ENCODE data around the gene KIAA0232. TPM values are rescaled to one million over a fixed set of nuclear protein-coding genes. Genes with fewer than 3 reads are reported as not detected.

KIAA0232 gene
- total RNA-seq, 1 experiment from 2014 or later, result 28.5 TPM

GRCh38 chr4:6852582-6852981 lies 70.1 kb downstream of the KIAA0232 start:
- H3K79me2 ChIP-seq (ENCODE audit: insufficient read depth, low read length), result peaks cover 2% of the 10 kb centered on the region; the same call in 1 of the 2 replicates
- no peak overlapping the region for H4K91ac ChIP-seq (ENCODE audit: insufficient read length, low read depth, low read length)
- no peak overlapping the region for H2BK120ac ChIP-seq (ENCODE audit: low read depth, low read length, poor library complexity, severe bottlenecking)
- no peak overlapping the region for H4K5ac ChIP-seq (ENCODE audit: insufficient read length, low read depth, low read length)
- H2BK15ac ChIP-seq (ENCODE audit: low read depth, low read length), result no peak overlapping the region
- H3K27me3 ChIP-seq (ENCODE audit: insufficient read depth, low read length), result no peaks in the 10 kb centered on the region
- H3K27ac ChIP-seq (ENCODE audit: insufficient read length, low read depth, low read length), result no peak overlapping the region
- peaks cover 7% of the 10 kb centered on the region for H3K4me1 ChIP-seq (ENCODE audit: insufficient read depth, low read length)
- H2BK5ac ChIP-seq (ENCODE audit: insufficient read length, low read length), result no peak overlapping the region
- no peak overlapping the region for H2BK20ac ChIP-seq (ENCODE audit: low read depth, low read length, poor library complexity, severe bottlenecking)
- Mint-ChIP-seq H3K27ac (no peak overlapping the region), H3K9me3 (peaks cover 6 to 12% of the 10 kb centered on the region in 2 experiments; a peak in 4 of 5 replicates), H3K4me1 (peaks cover 31 to 40% of the 10 kb centered on the region in 2 experiments), H3K36me3 (ENCODE audit: insufficient read depth in 1 of 3, low read depth in 3 of 3) (peaks cover 34 to 42% (median 42%) of the 10 kb centered on the region in 3 experiments), H3K4me3 (no peak overlapping the region; a peak in 1 of 5 replicates), H3K27me3 (ENCODE audit: low read depth) (no peaks in the 10 kb centered on the region)
- H3K14ac ChIP-seq (ENCODE audit: insufficient read depth, low read length), result no peak overlapping the region
- TF ChIP-seq CTCF (conservative IDR thresholded peaks at IDR 0.05), result no peak
- no peak overlapping the region for H3K18ac ChIP-seq (ENCODE audit: insufficient read length, low read depth, low read length)
- peaks cover 8% of the 10 kb centered on the region for H3K9me3 ChIP-seq (ENCODE audit: control insufficient read depth, low read depth, low read length)
- no peaks in the 10 kb centered on the region for H3K79me1 ChIP-seq (ENCODE audit: insufficient read depth, low read depth, low read length, poor library complexity, severe bottlenecking)
- H2BK12ac ChIP-seq (ENCODE audit: insufficient read length, low read depth, low read length), result no peak overlapping the region
- no peak for DNase-seq
- H3K9ac ChIP-seq (ENCODE audit: extremely low read depth, insufficient read length, low read length), result no peak overlapping the region
- H4K20me1 ChIP-seq (ENCODE audit: control insufficient read depth, insufficient read depth, insufficient read length), result no peaks in the 10 kb centered on the region
- H3T11ph ChIP-seq (ENCODE audit: low read length), result no peak overlapping the region
- no peak overlapping the region for H3K56ac ChIP-seq (ENCODE audit: insufficient read length, low read depth, low read length)
- no peak overlapping the region for H3K4me2 ChIP-seq (ENCODE audit: insufficient read depth, insufficient read length, low read length)
- H4K8ac ChIP-seq (replicated peaks; ENCODE audit: insufficient read length, low read depth, low read length), result no peak overlapping the region
- WGBS (ENCODE audit: extremely low coverage, insufficient read length, low lambda C conversion rate), result no CpG with 5 or more reads among the region's 1 CpG
- H3K23me2 ChIP-seq (ENCODE audit: insufficient read length, low read depth, low read length, poor library complexity, severe bottlenecking), result no peaks in the 10 kb centered on the region
- no peak overlapping the region for H3K4ac ChIP-seq (ENCODE audit: low read depth, low read length)
- H3K23ac ChIP-seq (ENCODE audit: insufficient read length, low read depth, low read length), result no peak overlapping the region
- H2AK5ac ChIP-seq (ENCODE audit: insufficient read length, low read length), result no peak overlapping the region
- no peak overlapping the region for H2AFZ ChIP-seq (ENCODE audit: low read length)

Measured in H9 (cell line).